Hepatocyte (in vitro differentiated cells): ENCODE data around the gene OTUD5. TPM values are rescaled to one million over a fixed set of nuclear protein-coding genes. Genes with fewer than 3 reads are reported as not detected.

ENCODE experiments used
- DNase-seq: peaks from one replicate; pipeline ENCODE4 v3.0.0-alpha.2; 2016; ENCODE audit warnings: low spot score
- H2AFZ ChIP-seq: fragments of 200-600 bp; sonication (generic); 2 replicates; pipeline ENCODE4 v1.6.0; 2016; ENCODE audit warnings: antibody characterized with exemption, mild to moderate bottlenecking
- H3K27ac ChIP-seq: fragments of 200-600 bp; sonication (generic); 2 replicates; pipeline ENCODE4 v1.5.1; 2016; ENCODE audit warnings: mild to moderate bottlenecking
- H3K27me3 ChIP-seq: fragments of 200-600 bp; sonication (generic); 2 replicates; pipeline ENCODE4 v1.6.1; 2016
- H3K36me3 ChIP-seq: fragments of 200-600 bp; sonication (generic); replicated peaks from 2 replicates; pipeline ENCODE4 v1.5.1; 2016; ENCODE audit warnings: low read depth; ENCODE audit not compliant: insufficient read depth
- H3K4me1 ChIP-seq: fragments of 200-600 bp; sonication (generic); 2 replicates; pipeline ENCODE4 v1.5.1; 2016; ENCODE audit warnings: mild to moderate bottlenecking, moderate library complexity; ENCODE audit not compliant: insufficient read depth
- H3K4me2 ChIP-seq: fragments of 200-600 bp; sonication (generic); 2 replicates; pipeline ENCODE4 v1.6.0; 2016
- H3K4me3 ChIP-seq: fragments of 200-600 bp; sonication (generic); 2 replicates; pipeline ENCODE4 v1.5.1; 2016; ENCODE audit warnings: mild to moderate bottlenecking
- H3K79me2 ChIP-seq: fragments of 200-600 bp; sonication (generic); 2 replicates; pipeline ENCODE4 v1.6.0; 2017; ENCODE audit warnings: mild to moderate bottlenecking
- H3K9me2 ChIP-seq: fragments of 200-600 bp; sonication (generic); replicated peaks from 2 replicates; pipeline ENCODE4 v1.6.0; 2017; ENCODE audit warnings: mild to moderate bottlenecking; ENCODE audit not compliant: insufficient read depth
- H3K9me3 ChIP-seq: fragments of 200-600 bp; sonication (generic); 2 replicates; pipeline ENCODE4 v1.5.1; 2016; ENCODE audit warnings: low read depth, mild to moderate bottlenecking
- H4K20me1 ChIP-seq: fragments of 200-600 bp; sonication (generic); 2 replicates; pipeline ENCODE4 v1.6.0; 2016; ENCODE audit warnings: mild to moderate bottlenecking; ENCODE audit not compliant: insufficient read depth, poor library complexity, severe bottlenecking
- EZH2 ChIP-seq: fragments of 200-600 bp; sonication (generic); IDR thresholded peaks from 2 replicates; pipeline ENCODE4 v1.6.1; 2016; ENCODE audit warnings: antibody characterized with exemption, mild to moderate bottlenecking, borderline replicate concordance
- EZH2phosphoT487 ChIP-seq: fragments of 200-600 bp; sonication (generic); IDR thresholded peaks from one replicate; pipeline ENCODE4 v1.6.1; 2018; ENCODE audit warnings: antibody characterized with exemption, mild to moderate bottlenecking, low read depth, moderate library complexity; ENCODE audit not compliant: unreplicated experiment, severe bottlenecking
- WGBS: methylation state at CpG from one replicate; pipeline ENCODE4 v1.1.6; 2016; ENCODE audit warnings: low lambda C conversion rate; ENCODE audit errors: missing lambda C conversion rate; 5-methylcytosine and 5-hydroxymethylcytosine counted together
- polyA plus RNA-seq: library from polyadenylated mRNA; unstranded; fragments of >200 nt; fragmentation: Nextera tagmentation; extraction: Ambion mirVana; gene quantifications from 2 replicates; pipeline ENCODE4 v1.2.1, GENCODE V29; 2016
- total RNA-seq: library from RNA; depleted of rRNA; stranded (reverse); fragments of >200 nt; gene quantifications from 2 replicates; pipeline ENCODE4 v1.2.3, GENCODE V29; 2014
- TF ChIP-seq, protein P1 (sequence below): fragments of 200-600 bp; sonication (generic); IDR thresholded peaks from 2 replicates; pipeline ENCODE4 v1.5.1; 2016; ENCODE audit warnings: antibody characterized with exemption, mild to moderate bottlenecking; ENCODE audit not compliant: poor library complexity

OTUD5 gene
- total and polyA plus RNA-seq, 2 experiments from 2014 or later, result 32.5 to 51.2 TPM

DNA sequence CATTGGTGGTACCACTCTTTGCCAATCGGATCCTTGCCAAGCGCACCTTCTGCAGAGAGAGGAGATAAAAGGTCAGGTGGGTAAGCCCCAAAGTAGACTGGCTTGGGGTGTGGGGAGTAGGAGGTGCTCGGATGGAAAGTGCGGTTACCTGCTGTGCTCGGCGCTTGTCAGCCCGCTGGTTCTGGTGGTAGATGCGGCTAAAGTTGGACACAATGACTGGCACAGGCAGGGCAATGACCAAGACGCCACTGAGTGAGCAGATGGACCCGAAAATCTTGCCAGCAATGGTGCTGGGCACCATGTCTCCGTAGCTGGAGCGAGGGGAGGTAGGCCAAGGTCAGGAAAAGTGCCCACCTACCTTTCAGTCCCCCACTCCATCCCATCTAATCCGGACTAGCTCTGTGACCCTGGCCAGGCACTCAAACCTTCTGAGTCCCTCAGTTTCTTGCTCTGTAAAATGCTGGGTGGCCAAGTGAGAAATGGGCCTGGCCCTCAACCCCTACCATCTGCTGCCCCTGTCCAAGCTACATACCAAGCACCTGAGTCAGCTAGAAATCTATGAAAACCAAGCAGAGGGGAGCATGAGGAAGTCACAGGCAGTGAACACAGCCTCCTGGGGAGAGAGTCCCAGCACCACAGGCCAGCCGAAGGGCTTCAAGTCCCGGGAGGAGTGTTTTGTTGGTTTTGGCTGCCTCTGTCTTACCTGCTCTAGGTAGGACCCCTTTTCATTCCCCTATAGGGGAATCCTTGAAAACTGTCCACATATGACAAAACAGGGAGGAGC lies 9.6 kb upstream of the OTUD5 start:
- H2AFZ ChIP-seq, result no peak overlapping the region
- H3K9me3 ChIP-seq, result no peaks in the 10 kb centered on the region
- no peaks in the 10 kb centered on the region for H3K27me3 ChIP-seq
- no peaks in the 10 kb centered on the region for H3K4me1 ChIP-seq
- no peak overlapping the region for H3K27ac ChIP-seq
- 85% methylated on average over 15 of the region's 15 CpGs for WGBS
- no peak overlapping the region for H3K4me3 ChIP-seq
- no peaks in the 10 kb centered on the region for H3K36me3 ChIP-seq
- no peaks in the 10 kb centered on the region for H4K20me1 ChIP-seq
- DNase-seq, result no peak
- no peaks in the 10 kb centered on the region for H3K9me2 ChIP-seq
- no peak overlapping the region for H3K4me2 ChIP-seq
- no peak for TF ChIP-seq EZH2
- no peak for TF ChIP-seq EZH2phosphoT487
- TF ChIP-seq, protein P1, sequence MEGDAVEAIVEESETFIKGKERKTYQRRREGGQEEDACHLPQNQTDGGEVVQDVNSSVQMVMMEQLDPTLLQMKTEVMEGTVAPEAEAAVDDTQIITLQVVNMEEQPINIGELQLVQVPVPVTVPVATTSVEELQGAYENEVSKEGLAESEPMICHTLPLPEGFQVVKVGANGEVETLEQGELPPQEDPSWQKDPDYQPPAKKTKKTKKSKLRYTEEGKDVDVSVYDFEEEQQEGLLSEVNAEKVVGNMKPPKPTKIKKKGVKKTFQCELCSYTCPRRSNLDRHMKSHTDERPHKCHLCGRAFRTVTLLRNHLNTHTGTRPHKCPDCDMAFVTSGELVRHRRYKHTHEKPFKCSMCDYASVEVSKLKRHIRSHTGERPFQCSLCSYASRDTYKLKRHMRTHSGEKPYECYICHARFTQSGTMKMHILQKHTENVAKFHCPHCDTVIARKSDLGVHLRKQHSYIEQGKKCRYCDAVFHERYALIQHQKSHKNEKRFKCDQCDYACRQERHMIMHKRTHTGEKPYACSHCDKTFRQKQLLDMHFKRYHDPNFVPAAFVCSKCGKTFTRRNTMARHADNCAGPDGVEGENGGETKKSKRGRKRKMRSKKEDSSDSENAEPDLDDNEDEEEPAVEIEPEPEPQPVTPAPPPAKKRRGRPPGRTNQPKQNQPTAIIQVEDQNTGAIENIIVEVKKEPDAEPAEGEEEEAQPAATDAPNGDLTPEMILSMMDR, result no peak
- H3K79me2 ChIP-seq, result no peaks in the 10 kb centered on the region

DNA sequence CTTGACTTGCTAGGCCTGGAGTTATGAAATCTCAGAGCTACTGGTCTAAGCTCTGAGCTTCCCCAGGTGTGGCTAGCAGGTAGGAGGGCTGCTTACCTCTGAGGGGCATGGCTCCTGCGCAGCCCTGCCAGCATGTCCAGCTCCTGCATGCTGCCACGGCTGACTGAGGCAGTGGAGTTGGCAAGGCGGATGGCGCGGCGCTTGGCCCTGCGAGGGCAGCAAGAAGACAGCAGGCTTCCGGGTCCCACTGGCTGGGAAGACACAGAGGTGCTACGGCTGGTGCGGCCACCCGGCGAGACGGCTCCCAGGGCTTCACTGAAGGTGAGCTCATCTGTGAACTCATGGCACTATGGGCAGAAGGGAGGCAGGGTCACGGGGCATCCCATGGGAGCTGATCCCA lies 8.6 kb upstream of the OTUD5 start:
- H3K36me3 ChIP-seq, result no peaks in the 10 kb centered on the region
- H3K9me3 ChIP-seq, result no peaks in the 10 kb centered on the region
- H3K27me3 ChIP-seq, result no peaks in the 10 kb centered on the region
- H2AFZ ChIP-seq, result no peak overlapping the region
- WGBS, result 91% methylated on average over 14 of the region's 14 CpGs
- no peak overlapping the region for H3K4me3 ChIP-seq
- H3K79me2 ChIP-seq, result no peaks in the 10 kb centered on the region
- no peak overlapping the region for H3K4me2 ChIP-seq
- H4K20me1 ChIP-seq, result no peaks in the 10 kb centered on the region
- H3K4me1 ChIP-seq, result peaks cover 3% of the 10 kb centered on the region
- H3K9me2 ChIP-seq, result no peaks in the 10 kb centered on the region
- TF ChIP-seq EZH2phosphoT487, result no peak
- no peak for DNase-seq
- H3K27ac ChIP-seq, result no peak overlapping the region

DNA sequence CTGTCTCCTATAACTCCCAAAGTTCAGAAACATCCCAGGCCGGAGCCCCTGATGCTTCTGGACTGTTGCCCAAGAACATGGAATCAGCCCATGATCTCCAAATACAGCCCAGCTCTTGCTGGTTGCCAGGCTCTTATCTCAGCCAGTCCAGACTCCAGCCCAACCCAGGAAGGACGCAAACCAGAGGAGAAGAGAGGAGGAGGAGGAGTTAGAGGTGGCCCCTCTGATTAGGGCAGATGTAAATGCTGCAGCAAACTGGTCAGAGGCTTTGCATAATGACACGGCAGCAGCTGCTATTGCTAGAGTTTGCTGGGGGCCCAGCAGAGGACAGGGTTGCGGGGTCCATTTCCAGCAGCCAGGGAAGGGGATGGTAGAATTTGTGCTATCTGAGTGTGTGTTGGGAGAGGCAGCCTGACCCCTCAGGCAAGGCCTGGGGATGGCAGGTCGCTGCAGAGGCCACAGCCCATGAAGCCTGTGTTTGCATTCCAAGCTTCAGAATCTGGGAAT lies 4.2 kb upstream of the OTUD5 start:
- peaks cover 9% of the 10 kb centered on the region for H3K4me1 ChIP-seq
- H3K27me3 ChIP-seq, result no peaks in the 10 kb centered on the region
- H3K79me2 ChIP-seq, result peaks cover 5% of the 10 kb centered on the region
- H3K4me3 ChIP-seq, result no peak overlapping the region
- H3K9me2 ChIP-seq, result no peaks in the 10 kb centered on the region
- H3K9me3 ChIP-seq, result no peaks in the 10 kb centered on the region
- peak overlapping the region; percentile 81 for H3K27ac ChIP-seq
- 35% methylated on average over 5 of the region's 5 CpGs for WGBS
- H2AFZ ChIP-seq, result no peak overlapping the region
- peaks cover 5% of the 10 kb centered on the region for H4K20me1 ChIP-seq
- H3K4me2 ChIP-seq, result peak overlapping the region; percentile 57
- TF ChIP-seq EZH2 (no peak), EZH2phosphoT487 (no peak)
- TF ChIP-seq, protein P1, result no peak
- peak; percentile 63 for DNase-seq
- H3K36me3 ChIP-seq, result no peaks in the 10 kb centered on the region

DNA sequence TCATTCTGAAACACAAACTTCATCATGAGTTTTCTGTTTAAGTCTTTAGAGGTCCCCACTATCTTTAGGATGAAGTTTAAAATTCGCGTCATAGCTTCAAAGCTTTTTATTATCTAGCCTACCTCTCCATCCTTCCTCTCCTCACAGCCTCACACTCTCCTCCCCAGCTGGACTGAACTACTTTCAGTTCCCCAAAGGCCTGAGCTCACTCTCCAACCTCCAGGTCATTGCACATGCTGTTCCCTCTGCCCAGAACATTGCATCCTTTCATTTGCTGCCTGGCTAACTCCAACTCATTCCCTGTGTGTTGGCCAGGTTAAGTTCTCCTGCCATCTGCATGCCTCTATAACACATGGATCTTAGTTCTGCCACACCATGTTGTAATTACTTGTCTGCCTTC lies 2.9 kb upstream of the OTUD5 start:
- Histone ChIP-seq H3K4me3 (no peak overlapping the region), H3K27me3 (no peaks in the 10 kb centered on the region), H3K27ac (no peak overlapping the region), H3K79me2 (peaks cover 19% of the 10 kb centered on the region), H2AFZ (no peak overlapping the region), H4K20me1 (peaks cover 14% of the 10 kb centered on the region), H3K36me3 (no peaks in the 10 kb centered on the region), H3K4me2 (no peak overlapping the region), H3K4me1 (peaks cover 9% of the 10 kb centered on the region), H3K9me2 (no peaks in the 10 kb centered on the region), H3K9me3 (no peaks in the 10 kb centered on the region)
- WGBS, result 89% methylated on average over 2 of the region's 2 CpGs
- no peak for DNase-seq
- TF ChIP-seq, protein P1, result no peak
